Activated CD4-positive, alpha-beta T cell treated with anti-CD3 and anti-CD28 coated beads for 1 hour (primary cell): Measurements from ENCODE around the gene DPP7.
A peak's percentile ranks its signal among the peaks of the same experiment; 100 is the strongest.

Experiments used
- DNase-seq: peaks from one replicate; pipeline ENCODE4 v3.0.0-alpha.2; 2020

The DPP7 gene

GRCh38 chr9:137085920-137086530 lies 28.5 kb downstream of the DPP7 start:
- no peak for DNase-seq

DNA sequence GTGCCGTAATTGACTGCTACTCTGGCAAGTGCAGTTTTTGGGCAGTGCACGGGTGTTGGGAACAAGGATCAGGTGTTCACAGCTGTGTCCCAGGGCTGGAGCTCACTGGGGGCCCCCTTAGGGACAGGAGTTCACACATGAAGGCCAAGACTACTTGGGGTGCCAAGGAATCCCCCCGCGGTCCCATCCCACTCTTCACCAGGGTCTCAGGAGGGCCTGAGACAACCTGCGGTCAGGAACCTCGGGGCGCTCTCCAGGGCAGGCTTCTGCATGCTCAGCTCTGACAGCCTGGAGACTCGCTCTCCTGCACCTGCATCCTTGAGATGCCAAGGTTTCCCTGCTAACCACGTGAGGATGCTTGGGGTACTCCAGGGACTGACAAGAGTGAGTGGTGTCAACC lies 30.0 kb downstream of the DPP7 start:
- DNase-seq, result no peak

- no peak for DNase-seq
Measured at GRCh38 chr9:137083394-137084004, 31.0 kb downstream of the DPP7 start.

GRCh38 chr9:137082925-137083290 lies 31.6 kb downstream of the DPP7 start:
- no peak for DNase-seq

GRCh38 chr9:137082222-137082924 lies 32.2 kb downstream of the DPP7 start:
- DNase-seq, result no peak

- DNase-seq, result no peak
Measured at GRCh38 chr9:137080260-137081122, 34.0 kb downstream of the DPP7 start.

GRCh38 chr9:137079401-137079787 lies 35.1 kb downstream of the DPP7 start:
- no peak for DNase-seq

- DNase-seq, result no peak
Measured at GRCh38 chr9:137078701-137079400, 35.7 kb downstream of the DPP7 start.

- no peak for DNase-seq
Measured at GRCh38 chr9:137077758-137078693, 36.5 kb downstream of the DPP7 start.

DNA sequence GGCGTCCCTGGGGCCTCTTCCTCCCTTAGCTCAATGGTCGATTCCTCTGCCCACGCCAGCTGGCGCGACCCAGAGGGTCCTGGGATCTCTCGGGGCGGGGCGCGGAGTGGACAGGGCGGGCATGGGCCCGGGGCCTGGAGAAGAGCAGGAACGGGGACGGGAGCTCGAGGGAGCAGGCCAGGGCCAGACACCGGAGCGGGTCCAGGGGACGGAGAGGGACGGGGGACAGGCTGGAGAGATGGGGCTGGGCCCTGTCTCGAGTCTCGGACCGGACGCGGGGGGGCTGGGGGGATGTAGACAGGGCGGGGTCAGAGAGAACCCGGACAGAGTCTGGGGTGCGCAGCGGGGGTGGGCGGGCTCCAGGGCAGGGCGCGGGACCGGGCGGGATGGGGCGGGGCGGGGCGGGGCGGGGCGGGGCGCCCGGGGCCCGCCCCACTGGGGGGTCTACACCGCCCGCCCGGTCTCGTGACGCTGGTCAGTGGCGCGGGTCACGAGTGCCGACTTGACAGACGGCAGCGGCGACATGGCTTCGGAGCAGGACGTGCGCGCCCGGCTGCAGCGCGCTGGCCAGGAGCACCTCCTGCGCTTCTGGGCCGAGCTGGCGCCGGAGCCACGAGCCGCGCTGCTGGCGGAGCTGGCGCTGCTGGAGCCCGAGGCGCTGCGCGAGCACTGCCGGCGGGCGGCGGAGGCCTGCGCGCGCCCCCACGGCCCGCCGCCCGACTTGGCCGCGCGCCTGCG lies 37.4 kb downstream of the DPP7 start, which contains the start of gene UAP1L1:
TSS of gene UAP1L1 (plus strand) at position 508 of the 738 bp plus-strand sequence. CDS start at position 524, 16 bp downstream.
- no peak for DNase-seq

DNA sequence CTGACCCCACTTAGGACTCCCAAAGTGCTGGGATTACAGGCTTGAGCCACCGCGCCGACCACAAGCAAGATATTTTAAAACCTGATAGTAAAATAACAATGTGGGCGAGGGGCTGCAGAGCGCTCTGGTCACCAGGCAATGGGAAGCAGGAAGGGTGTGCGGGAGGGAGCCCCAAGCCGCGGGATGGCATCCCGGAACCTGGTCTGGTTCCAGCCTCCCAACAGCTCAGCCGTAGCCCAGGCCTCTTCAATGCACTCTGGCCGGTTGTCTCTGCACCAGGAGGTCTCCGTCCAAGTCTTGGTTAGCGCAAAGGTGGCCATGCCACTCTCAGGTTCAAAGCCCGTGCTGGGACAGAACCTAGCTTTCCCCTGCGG lies 37.9 kb downstream of the DPP7 start:
- no peak for DNase-seq

DNA sequence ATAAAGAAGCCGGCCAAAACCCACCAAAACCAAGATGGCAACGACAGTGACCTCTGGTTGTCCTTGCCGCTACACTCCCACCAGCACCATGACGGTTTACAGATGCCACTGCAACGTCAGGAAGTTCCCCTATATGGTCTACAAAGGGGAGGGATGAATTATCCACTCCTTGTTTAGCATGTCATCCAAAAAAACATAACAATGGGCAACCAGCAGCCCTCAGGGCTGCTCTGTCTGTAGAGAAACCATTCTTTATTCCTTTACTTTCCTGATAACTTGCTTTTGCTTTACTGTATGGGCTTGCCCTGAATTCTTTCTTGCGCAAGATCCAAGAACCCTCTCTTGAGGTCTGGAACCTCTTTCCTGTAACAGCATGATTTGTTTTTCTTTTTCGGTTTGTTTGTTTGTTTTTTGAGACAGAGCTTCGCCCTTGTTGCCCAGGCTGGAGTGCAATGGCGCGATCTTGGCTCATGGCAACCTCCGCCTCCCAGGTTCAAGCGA lies 39.2 kb downstream of the DPP7 start:
- DNase-seq, result no peak

DNA sequence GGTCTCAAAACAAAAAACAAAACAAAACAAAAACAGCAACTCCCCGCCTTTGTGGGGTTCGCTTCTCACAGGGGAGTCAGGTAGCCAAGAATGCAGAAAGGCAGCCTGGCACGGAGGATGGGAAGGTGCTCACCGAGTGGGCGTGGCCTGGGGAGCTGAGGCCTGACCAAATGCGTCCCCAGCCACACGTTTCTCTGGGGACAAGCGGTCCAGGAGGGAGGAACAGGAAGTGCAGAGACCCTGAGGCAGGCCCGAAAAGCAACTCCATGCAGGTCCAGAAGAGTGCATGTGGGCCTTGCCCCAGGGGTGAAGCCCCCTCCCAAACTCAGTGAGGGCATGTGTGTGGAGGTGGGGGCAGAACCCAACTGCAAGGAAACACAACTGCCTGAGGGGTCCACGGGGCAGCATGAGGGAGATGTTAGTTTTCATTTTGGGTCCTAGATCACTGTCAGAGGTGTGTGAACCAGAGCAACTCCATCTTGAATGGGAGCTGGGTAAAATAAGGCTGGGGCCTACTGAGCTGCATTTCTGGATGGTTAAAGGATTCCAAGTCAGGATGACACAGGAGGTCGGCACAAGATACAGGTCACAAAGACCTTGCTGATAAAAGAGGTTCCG lies 39.8 kb downstream of the DPP7 start:
- no peak for DNase-seq

- no peak for DNase-seq
Measured at GRCh38 chr9:137073992-137074399, 40.5 kb downstream of the DPP7 start.

GRCh38 chr9:137071282-137071681 lies 43.3 kb downstream of the DPP7 start:
- DNase-seq, result no peak

- no peak for DNase-seq
Measured at GRCh38 chr9:137070906-137071275, 43.6 kb downstream of the DPP7 start.

- peak; percentile 69 for DNase-seq
Measured at GRCh38 chr9:137070201-137070905, 44.2 kb downstream of the DPP7 start, which contains the start of gene SAPCD2. TSS of gene SAPCD2 (minus strand) at chr9:137070557. CDS start at chr9:137070460, 97 bp downstream.

- no peak for DNase-seq
Measured at GRCh38 chr9:137069508-137070091, 44.9 kb downstream of the DPP7 start.
